Raji (cell line): ENCODE results near the gene PLXNB2.

ENCODE experiments used
- POLR2A ChIP-seq: IDR thresholded peaks from 2 replicates; pipeline ENCODE4 v1.6.1; 2011; ENCODE audit warnings: low read depth, low read length, control low read depth; ENCODE audit not compliant: insufficient read depth

PLXNB2 gene

GRCh38 chr22:50316114-50317065, 8.9 kb upstream of the PLXNB2 start:
- TF ChIP-seq POLR2A, result no peak

GRCh38 chr22:50315289-50316113, 8.1 kb upstream of the PLXNB2 start:
- TF ChIP-seq POLR2A, result peak; percentile 26; the same call in 1 of the 2 replicates

GRCh38 chr22:50314455-50315288, 7.2 kb upstream of the PLXNB2 start:
- TF ChIP-seq POLR2A, result peak; percentile 93

GRCh38 chr22:50314081-50314454, 6.6 kb upstream of the PLXNB2 start:
- no peak for TF ChIP-seq POLR2A

GRCh38 chr22:50313600-50313999, 6.2 kb upstream of the PLXNB2 start:
- no peak for TF ChIP-seq POLR2A

- no peak for TF ChIP-seq POLR2A
These were observed 5.6 kb upstream of the PLXNB2 start for GRCh38 chr22:50313021-50313420.

GRCh38 chr22:50312371-50312770, 4.9 kb upstream of the PLXNB2 start:
- TF ChIP-seq POLR2A, result no peak

GRCh38 chr22:50311606-50312351, 4.3 kb upstream of the PLXNB2 start:
- TF ChIP-seq POLR2A, result no peak

GRCh38 chr22:50310949-50311444, 3.6 kb upstream of the PLXNB2 start:
- no peak for TF ChIP-seq POLR2A

GRCh38 chr22:50310031-50310722, 2.7 kb upstream of the PLXNB2 start:
- TF ChIP-seq POLR2A, result no peak

GRCh38 chr22:50309601-50309991, 2.1 kb upstream of the PLXNB2 start:
- no peak for TF ChIP-seq POLR2A

- TF ChIP-seq POLR2A, result no peak
These were observed 1.6 kb upstream of the PLXNB2 start for GRCh38 chr22:50308986-50309600.

GRCh38 chr22:50308597-50308935, 1.1 kb upstream of the PLXNB2 start:
- TF ChIP-seq POLR2A, result no peak
